ENCODE data around the gene ZCCHC2.

Gene ZCCHC2

DNA sequence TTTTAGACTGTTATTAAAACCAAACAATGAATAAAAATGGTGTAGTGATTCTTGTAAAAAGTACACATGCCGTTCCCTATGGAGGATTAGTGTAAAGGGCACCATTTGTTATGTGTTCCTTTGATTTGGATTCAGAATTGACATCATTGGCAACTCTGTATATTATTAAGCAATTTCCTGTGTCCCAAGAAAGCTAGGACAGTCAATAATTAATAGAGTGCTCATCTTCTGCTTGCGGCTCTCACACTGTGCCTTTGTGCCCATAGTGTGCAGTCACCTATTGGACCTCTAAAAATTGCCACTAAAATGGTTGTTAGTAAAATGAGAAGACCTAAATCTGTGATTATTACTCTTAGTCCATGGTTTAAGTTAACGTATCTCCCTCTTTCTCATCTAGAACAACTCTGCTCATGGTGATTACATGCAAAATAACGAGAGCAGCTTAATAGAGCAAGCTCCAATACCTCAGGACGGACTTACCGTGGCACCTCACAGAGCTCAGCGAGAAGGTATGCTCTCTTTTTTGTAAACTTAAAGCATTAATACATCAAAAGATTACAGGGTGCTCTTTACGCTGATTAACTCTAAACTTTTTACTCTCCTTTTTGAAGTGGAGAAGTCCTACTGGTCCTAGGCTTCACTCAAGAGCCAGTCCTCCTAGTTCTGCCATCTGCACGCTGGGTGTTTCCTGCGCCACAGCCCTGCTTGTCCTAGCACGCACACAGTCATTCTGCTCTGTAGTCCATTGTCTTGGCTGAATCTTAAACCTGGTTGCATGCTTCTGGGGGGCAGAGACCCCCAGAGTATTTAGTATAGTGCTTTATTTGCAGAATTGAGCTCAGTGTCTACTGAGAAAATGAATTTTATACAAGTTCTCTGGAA lies 16.7 kb downstream of the ZCCHC2 start:
- no peak for DNase-seq

GRCh38 chr18:62543021-62543420 lies 20.2 kb downstream of the ZCCHC2 start:
- no peak for DNase-seq

GRCh38 chr18:62545098-62545497 lies 22.3 kb downstream of the ZCCHC2 start:
- DNase-seq, result no peak

- DNase-seq, result no peak
Measured at GRCh38 chr18:62549755-62550154, 26.9 kb downstream of the ZCCHC2 start.

DNA sequence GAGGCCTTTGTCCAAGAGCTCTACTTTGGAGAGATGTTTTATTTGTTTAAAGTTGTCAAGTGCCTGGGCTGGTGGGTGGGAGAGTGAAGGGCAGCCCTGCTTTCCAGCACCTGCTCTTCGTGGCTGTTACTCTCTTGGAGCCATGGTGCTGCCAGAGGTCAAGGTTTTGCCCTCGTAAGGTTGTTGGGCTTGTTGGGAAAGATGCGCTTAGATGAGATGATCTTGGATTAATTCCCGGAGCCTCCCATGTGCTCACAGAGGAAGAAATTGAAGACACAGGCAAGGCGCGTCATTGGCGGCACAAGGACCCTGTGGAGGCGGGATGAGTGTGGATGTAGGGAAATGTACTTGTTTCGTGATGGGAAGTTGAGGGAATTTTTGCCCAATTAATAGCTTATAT lies 27.9 kb downstream of the ZCCHC2 start:
- DNase-seq, result no peak

DNA sequence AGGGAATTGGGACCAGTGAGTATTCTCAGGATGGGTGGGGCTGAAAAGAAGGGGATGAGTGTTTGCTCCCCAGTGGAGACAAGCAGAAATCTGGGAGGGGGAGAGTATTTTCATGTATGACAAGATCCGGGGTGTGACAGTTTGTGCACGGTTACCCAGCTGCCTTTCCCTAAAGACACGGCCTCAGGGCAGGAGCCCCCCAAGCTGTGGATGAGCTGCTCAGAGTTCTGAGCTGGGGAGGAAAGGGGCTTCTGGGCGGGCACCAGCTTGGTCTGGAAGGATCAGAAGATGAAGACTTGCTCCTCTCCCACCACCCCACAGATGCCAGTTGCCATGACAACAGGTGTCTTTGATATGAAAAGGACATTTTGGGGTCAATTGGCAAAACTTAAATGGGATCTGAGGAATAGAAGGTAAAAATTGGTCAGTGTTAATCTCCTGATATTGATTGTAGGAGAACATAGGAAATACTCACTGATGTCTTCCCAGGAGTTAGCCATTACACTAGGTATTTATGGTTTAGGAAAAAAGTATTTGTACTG lies 29.2 kb downstream of the ZCCHC2 start:
- no peak for DNase-seq

- no peak for DNase-seq
Measured at GRCh38 chr18:62554061-62554815, 31.4 kb downstream of the ZCCHC2 start.

DNA sequence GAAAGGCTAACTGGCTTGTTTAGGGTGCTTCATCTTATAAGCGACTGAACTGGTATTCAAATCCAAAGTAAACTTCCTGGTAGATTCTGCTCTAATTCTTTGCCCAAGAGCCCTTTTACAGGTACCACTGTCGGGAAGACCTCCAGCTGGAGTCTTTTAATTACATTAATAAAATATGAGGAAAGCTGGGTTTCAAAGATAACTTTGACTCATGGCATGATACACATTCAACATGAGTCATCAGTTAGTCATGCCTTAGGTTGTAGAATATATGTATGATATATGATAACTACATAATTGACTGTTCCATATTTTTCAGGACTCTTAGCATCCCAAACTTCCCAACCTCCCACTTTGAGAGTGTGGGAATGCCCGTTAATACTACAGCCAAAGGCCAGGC lies 32.3 kb downstream of the ZCCHC2 start:
- DNase-seq, result no peak

DNA sequence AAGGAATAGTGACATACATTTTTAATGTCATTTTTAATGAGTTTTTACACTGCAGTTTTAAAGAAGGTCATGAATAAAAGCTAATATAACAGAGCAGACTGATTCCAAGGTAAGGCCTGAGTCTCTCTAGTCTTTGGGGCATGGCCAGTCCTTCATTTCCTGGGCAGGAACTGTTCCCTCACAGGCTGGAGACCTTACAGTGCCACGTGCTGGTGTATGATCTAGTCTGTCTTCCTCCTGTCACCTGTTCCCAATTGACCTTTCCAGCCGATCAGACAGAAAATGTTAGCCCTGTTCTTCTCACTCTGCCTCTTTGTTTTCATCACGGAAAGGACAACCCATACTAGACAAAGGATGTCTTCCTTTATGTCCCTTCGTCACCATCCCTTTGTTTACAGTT lies 33.6 kb downstream of the ZCCHC2 start:
- no peak for DNase-seq

- no peak for DNase-seq
Measured at GRCh38 chr18:62558015-62558663, 35.3 kb downstream of the ZCCHC2 start.

GRCh38 chr18:62564044-62564443 lies 41.2 kb downstream of the ZCCHC2 start:
- DNase-seq, result no peak

GRCh38 chr18:62566199-62566598 lies 43.4 kb downstream of the ZCCHC2 start:
- no peak for DNase-seq

- DNase-seq, result no peak
Measured at GRCh38 chr18:62566818-62567217, 44.0 kb downstream of the ZCCHC2 start.

DNA sequence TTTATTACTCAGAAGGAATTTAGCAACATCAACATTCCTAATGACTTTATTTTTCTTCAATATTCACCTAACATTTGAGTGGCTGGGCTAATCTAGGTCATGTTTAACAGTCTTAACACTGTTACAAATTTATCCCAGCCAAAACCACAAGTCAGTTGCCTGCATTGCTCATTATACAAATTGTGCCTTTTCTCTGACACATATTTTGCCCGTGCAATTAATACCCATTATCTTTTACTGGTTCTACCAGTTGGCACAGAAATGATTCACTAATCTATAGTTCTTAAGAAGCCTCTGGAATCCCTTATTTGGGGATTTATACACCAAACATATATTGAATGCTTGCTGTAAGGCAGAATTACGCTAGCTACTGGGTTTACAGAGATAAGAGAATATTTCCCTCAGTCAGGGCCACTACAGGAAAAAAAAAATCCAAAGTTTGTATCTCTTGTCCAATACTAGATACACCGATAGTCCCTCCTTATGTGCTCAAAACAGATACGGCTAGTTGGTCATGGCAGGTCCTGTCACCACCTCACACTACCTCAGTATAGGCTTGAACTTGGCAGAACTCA lies 46.3 kb downstream of the ZCCHC2 start:
- DNase-seq, result no peak

DNA sequence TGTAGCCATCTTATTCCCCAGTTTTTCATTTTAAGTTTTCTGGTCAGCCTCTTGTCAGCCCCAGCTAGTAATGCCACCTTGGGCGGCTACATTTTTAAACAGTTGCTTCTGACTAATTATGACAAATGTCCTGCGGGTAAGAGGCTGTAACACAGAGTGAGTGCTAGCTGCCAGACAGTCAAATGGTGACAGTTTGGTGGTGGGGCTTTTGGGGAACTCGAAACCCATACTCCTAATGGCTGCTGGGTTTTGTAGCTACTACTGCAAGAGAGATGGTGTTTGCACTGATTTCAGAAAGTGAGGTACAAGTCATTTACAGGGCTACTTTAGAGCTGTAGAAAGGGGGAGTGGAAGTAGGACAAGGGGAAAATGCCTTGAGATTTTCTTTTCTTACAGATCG lies 48.2 kb downstream of the ZCCHC2 start:
- DNase-seq, result no peak

- no peak for DNase-seq
Measured at GRCh38 chr18:62571648-62572047, 48.8 kb downstream of the ZCCHC2 start.

- no peak for DNase-seq
Measured at GRCh38 chr18:62572456-62572855, 49.6 kb downstream of the ZCCHC2 start.

DNA sequence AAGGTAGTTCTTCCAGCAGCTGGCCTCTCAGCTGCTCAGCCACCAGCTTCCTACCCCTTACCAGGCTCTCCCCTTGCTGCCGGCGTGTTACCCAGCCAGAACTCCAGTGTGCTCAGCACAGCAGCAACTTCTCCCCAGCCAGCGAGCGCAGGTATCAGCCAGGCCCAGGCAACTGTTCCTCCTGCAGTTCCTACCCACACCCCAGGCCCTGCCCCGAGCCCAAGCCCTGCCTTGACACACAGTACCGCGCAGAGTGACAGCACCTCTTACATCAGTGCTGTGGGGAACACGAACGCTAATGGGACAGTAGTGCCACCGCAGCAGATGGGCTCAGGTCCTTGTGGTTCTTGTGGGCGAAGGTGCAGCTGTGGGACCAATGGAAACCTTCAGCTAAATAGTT lies 52.0 kb downstream of the ZCCHC2 start:
- DNase-seq, result no peak

DNA sequence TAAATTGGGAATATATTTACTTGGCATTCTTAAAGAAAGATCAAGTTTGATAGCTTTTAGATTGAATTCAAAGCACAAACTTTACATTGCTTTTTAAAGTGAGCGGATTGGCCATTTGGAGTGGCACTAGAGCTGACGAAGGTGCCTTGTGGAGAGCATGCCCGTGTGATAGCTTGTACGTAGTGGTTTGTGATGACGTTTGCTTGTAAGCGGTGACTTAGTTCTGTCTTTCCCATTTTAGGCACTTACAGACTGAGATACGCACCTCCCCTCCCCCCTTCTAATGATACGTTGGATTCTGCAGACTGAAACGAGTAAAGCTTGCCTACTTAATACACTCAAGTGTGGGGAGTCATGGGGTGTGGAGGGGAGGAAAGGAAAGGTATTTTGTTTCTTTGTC lies 53.4 kb downstream of the ZCCHC2 start:
- no peak for DNase-seq

- no peak for DNase-seq
Measured at GRCh38 chr18:62576845-62577512, 54.2 kb downstream of the ZCCHC2 start.

- no peak for DNase-seq
Measured at GRCh38 chr18:62577765-62578164, 54.9 kb downstream of the ZCCHC2 start.

DNA sequence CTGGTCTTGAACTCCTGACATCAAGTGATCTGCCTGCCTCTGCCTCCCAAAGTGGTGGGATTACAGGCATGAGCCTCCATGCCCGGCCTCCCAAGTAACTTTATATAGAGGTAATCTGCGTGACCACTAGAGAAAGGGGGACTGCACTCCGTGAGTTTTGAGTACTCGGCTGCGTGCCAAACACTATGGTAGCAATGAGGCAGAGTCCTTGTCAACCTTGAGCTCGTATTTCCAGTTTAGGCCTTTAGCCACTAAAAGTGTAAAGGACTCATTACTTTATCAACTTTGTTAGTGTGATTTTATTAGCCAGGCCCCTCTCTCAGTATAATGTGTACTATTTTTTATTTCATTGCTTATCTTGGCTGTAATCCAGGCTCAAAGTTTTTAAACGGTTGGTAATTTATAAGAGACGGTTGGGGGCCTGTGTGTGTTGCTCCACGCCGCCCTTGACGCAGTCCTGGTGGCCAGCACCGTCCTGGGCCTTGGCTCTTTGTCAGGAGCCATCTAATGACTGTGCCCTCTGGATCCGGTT lies 56.2 kb downstream of the ZCCHC2 start:
- no peak for DNase-seq
